HG03520 (cell line): Measurements from ENCODE around the gene CRYAA.
"Not testable (repeated sequence)": the region's sequence is repeated elsewhere in the genome, so short reads cannot be mapped to it uniquely, and the experiment has no call there.

Experiments used
- ATAC-seq: cut with Tn5 transposase; IDR thresholded peaks from one replicate; pipeline ENCODE4 v1.9.1; 2021; ENCODE audit warnings: mild to moderate bottlenecking, moderate library complexity; ENCODE audit not compliant: unreplicated experiment

CRYAA gene

GRCh38 chr21:43177043-43177906, 8.5 kb downstream of the CRYAA start:
- ATAC-seq = peak; percentile 40

GRCh38 chr21:43178175-43178826, 9.5 kb downstream of the CRYAA start:
- not testable (repeated sequence) for ATAC-seq

GRCh38 chr21:43181033-43181432, 12.2 kb downstream of the CRYAA start:
- ATAC-seq = not testable (repeated sequence)

- not testable (repeated sequence) for ATAC-seq
These were observed 18.5 kb downstream of the CRYAA start for GRCh38 chr21:43187268-43187667.

- ATAC-seq = no peak
These were observed 18.9 kb downstream of the CRYAA start for GRCh38 chr21:43187715-43188114.

- no peak for ATAC-seq
These were observed 19.4 kb downstream of the CRYAA start for GRCh38 chr21:43188181-43188580.

GRCh38 chr21:43188592-43189210, 19.9 kb downstream of the CRYAA start:
- no peak for ATAC-seq

GRCh38 chr21:43189936-43190335, 21.1 kb downstream of the CRYAA start:
- no peak for ATAC-seq

- no peak for ATAC-seq
These were observed 21.7 kb downstream of the CRYAA start for GRCh38 chr21:43190544-43190943.

GRCh38 chr21:43190951-43191350, 22.1 kb downstream of the CRYAA start:
- ATAC-seq = no peak

GRCh38 chr21:43191521-43191920, 22.7 kb downstream of the CRYAA start:
- no peak for ATAC-seq

GRCh38 chr21:43191971-43192370, 23.2 kb downstream of the CRYAA start:
- no peak for ATAC-seq

GRCh38 chr21:43192501-43193081, 23.8 kb downstream of the CRYAA start:
- ATAC-seq = no peak

GRCh38 chr21:43193088-43193650, 24.4 kb downstream of the CRYAA start:
- ATAC-seq = no peak

- ATAC-seq = no peak
These were observed 25.0 kb downstream of the CRYAA start for GRCh38 chr21:43193651-43194302.

GRCh38 chr21:43194303-43195120, 25.7 kb downstream of the CRYAA start:
- no peak for ATAC-seq

GRCh38 chr21:43195121-43196021, 26.6 kb downstream of the CRYAA start:
- no peak for ATAC-seq

GRCh38 chr21:43196826-43197225, 28.0 kb downstream of the CRYAA start:
- ATAC-seq = no peak

GRCh38 chr21:43198376-43198775, 29.6 kb downstream of the CRYAA start:
- no peak for ATAC-seq
